Measurements from ENCODE around the gene MYOCD. TPM values are rescaled to one million over a fixed set of nuclear protein-coding genes. Genes with fewer than 3 reads are reported as not detected.

The MYOCD gene
- total RNA-seq, 1 experiment from 2014 or later, result not detected

- CTCF ChIA-PET, result no interaction called here
- no peak for TF ChIP-seq CTCF (IDR thresholded peaks at IDR 0.05; ENCODE audit: unreplicated experiment)
- no peaks in the 10 kb centered on the region for H3K9me3 Mint-ChIP-seq (ENCODE audit: unreplicated experiment)
- H3K4me1 Mint-ChIP-seq (ENCODE audit: insufficient read depth, unreplicated experiment), result no peaks in the 10 kb centered on the region
- peaks cover 30% of the 10 kb centered on the region for H3K27me3 Mint-ChIP-seq (ENCODE audit: insufficient read depth, unreplicated experiment)
- POLR2A ChIA-PET, result no interaction called here
- H3K4me3 Mint-ChIP-seq (ENCODE audit: unreplicated experiment), result no peak overlapping the region
- no peak overlapping the region for H3K27ac Mint-ChIP-seq (ENCODE audit: low read depth, unreplicated experiment)
- DNase-seq (ENCODE audit: unreplicated experiment), result no peak
- BruUV-seq (replicated peaks), result no TSS peak
- no peaks in the 10 kb centered on the region for H3K36me3 Mint-ChIP-seq (ENCODE audit: insufficient read depth, unreplicated experiment)
- intact Hi-C loops (cut with micrococcal nuclease), result no loop called here
These were observed 21.9 kb upstream of the MYOCD start for GRCh38 chr17:12643822-12644221.

GRCh38 chr17:12644623-12645022 is 21.1 kb upstream of the MYOCD start:
- no peak for TF ChIP-seq CTCF (IDR thresholded peaks at IDR 0.05; ENCODE audit: unreplicated experiment)
- no peaks in the 10 kb centered on the region for H3K36me3 Mint-ChIP-seq (ENCODE audit: insufficient read depth, unreplicated experiment)
- no peak for DNase-seq (ENCODE audit: unreplicated experiment)
- CTCF ChIA-PET, result no interaction called here
- H3K4me3 Mint-ChIP-seq (ENCODE audit: unreplicated experiment), result no peak overlapping the region
- H3K9me3 Mint-ChIP-seq (ENCODE audit: unreplicated experiment), result no peaks in the 10 kb centered on the region
- peaks cover 38% of the 10 kb centered on the region for H3K27me3 Mint-ChIP-seq (ENCODE audit: insufficient read depth, unreplicated experiment)
- no peaks in the 10 kb centered on the region for H3K4me1 Mint-ChIP-seq (ENCODE audit: insufficient read depth, unreplicated experiment)
- BruUV-seq (replicated peaks), result no TSS peak
- intact Hi-C loops (cut with micrococcal nuclease), result no loop called here
- H3K27ac Mint-ChIP-seq (ENCODE audit: low read depth, unreplicated experiment), result no peak overlapping the region
- POLR2A ChIA-PET, result no interaction called here

GRCh38 chr17:12646761-12647422 is 18.8 kb upstream of the MYOCD start:
- BruUV-seq (replicated peaks), result no TSS peak
- ChIA-PET POLR2A (no interaction called here), CTCF (interaction anchor here (0.5 to 0.7 kb wide), 3 partner anchors 10 to 976 kb away, joined by 3 to 4 read pairs (median 3); no protein-coding TSS in a partner anchor)
- intact Hi-C loops (cut with micrococcal nuclease), result no loop called here
- DNase-seq (ENCODE audit: unreplicated experiment), result no peak
- H3K36me3 Mint-ChIP-seq (ENCODE audit: insufficient read depth, unreplicated experiment), result no peaks in the 10 kb centered on the region
- peaks cover 45% of the 10 kb centered on the region for H3K27me3 Mint-ChIP-seq (ENCODE audit: insufficient read depth, unreplicated experiment)
- no peak for TF ChIP-seq CTCF (IDR thresholded peaks at IDR 0.05; ENCODE audit: unreplicated experiment)
- no peak overlapping the region for H3K27ac Mint-ChIP-seq (ENCODE audit: low read depth, unreplicated experiment)
- H3K9me3 Mint-ChIP-seq (ENCODE audit: unreplicated experiment), result no peaks in the 10 kb centered on the region
- no peaks in the 10 kb centered on the region for H3K4me1 Mint-ChIP-seq (ENCODE audit: insufficient read depth, unreplicated experiment)
- no peak overlapping the region for H3K4me3 Mint-ChIP-seq (ENCODE audit: unreplicated experiment)

GRCh38 chr17:12648498-12648897 is 17.2 kb upstream of the MYOCD start:
- H3K4me3 Mint-ChIP-seq (ENCODE audit: unreplicated experiment), result no peak overlapping the region
- no peak for DNase-seq (ENCODE audit: unreplicated experiment)
- ChIA-PET CTCF (no interaction called here), POLR2A (no interaction called here)
- no peak overlapping the region for H3K27ac Mint-ChIP-seq (ENCODE audit: low read depth, unreplicated experiment)
- intact Hi-C loops (cut with micrococcal nuclease), result no loop called here
- no peaks in the 10 kb centered on the region for H3K9me3 Mint-ChIP-seq (ENCODE audit: unreplicated experiment)
- no TSS peak for BruUV-seq (replicated peaks)
- peaks cover 39% of the 10 kb centered on the region for H3K27me3 Mint-ChIP-seq (ENCODE audit: insufficient read depth, unreplicated experiment)
- no peaks in the 10 kb centered on the region for H3K36me3 Mint-ChIP-seq (ENCODE audit: insufficient read depth, unreplicated experiment)
- TF ChIP-seq CTCF (IDR thresholded peaks at IDR 0.05; ENCODE audit: unreplicated experiment), result no peak
- no peaks in the 10 kb centered on the region for H3K4me1 Mint-ChIP-seq (ENCODE audit: insufficient read depth, unreplicated experiment)
